Lower lobe of right lung (tissue), 2 donors: Measurements from ENCODE around the gene VKORC1L1. TPM values are rescaled to one million over a fixed set of nuclear protein-coding genes. Genes with fewer than 3 reads are reported as not detected.
"Not testable (repeated sequence)": the region's sequence is repeated elsewhere in the genome, so short reads cannot be mapped to it uniquely, and the experiment has no call there.

Experiments used
- ATAC-seq, 2 donors: fragments of 200-7000 bp; cut with Tn5 transposase; one replicate each; pipeline ENCODE4 v1.9.1; 2020 to 2022; ENCODE audit warnings: mild to moderate bottlenecking in 2 of 2, moderate library complexity in 2 of 2
- DNase-seq: peaks from one replicate; pipeline ENCODE4 v3.0.0-alpha.2; 2020
- H3K27ac ChIP-seq: fragments of 200-600 bp; one replicate; pipeline ENCODE4 v1.8.0; 2022
- H3K27me3 ChIP-seq: fragments of 200-600 bp; one replicate; pipeline ENCODE4 v1.8.0; 2022; ENCODE audit warnings: low read depth
- H3K36me3 ChIP-seq: fragments of 200-600 bp; one replicate; pipeline ENCODE4 v1.8.0; 2022; ENCODE audit warnings: mild to moderate bottlenecking
- H3K4me1 ChIP-seq: fragments of 200-600 bp; one replicate; pipeline ENCODE4 v1.8.0; 2022
- H3K4me3 ChIP-seq: fragments of 200-600 bp; one replicate; pipeline ENCODE4 v1.8.0; 2022; ENCODE audit warnings: mild to moderate bottlenecking
- H3K9me3 ChIP-seq: fragments of 200-600 bp; one replicate; pipeline ENCODE4 v1.8.0; 2022
- CTCF ChIP-seq: fragments of 200-600 bp; IDR thresholded peaks from one replicate; pipeline ENCODE4 v1.8.0; 2022; ENCODE audit warnings: antibody characterized with exemption, mild to moderate bottlenecking
- intact Hi-C: fragments of 100-400 bp; cut with DNase I; formaldehyde crosslinking; loops from one replicate; pipeline ENCODE4 v1.11.0; 2022
- long read RNA-seq: library from polyadenylated mRNA; unstranded; transcript quantifications from one replicate; pipeline ENCODE4 v2.0.0, GENCODE V29; 2021
- total RNA-seq: library from RNA; stranded (reverse); fragmentation: NEBNext Ultra II Directional; extraction: Animal tissue kit (Norgen Biotek cat#: 25700); gene quantifications from one replicate; pipeline ENCODE4 v1.2.1, GENCODE V29; 2021
- donor health status: DM: no; HTN: yes; CAD: no; lungs with severe emphysema.

VKORC1L1 gene
- 35.2 TPM for total RNA-seq
- long read RNA-seq, full-length matches to known transcripts = 74 of 96 reads
- long read RNA-seq, partial matches to known transcripts = 0 of 96 reads
- long read RNA-seq, other reads (novel, unspliced or antisense) = 22 of 96 reads

GRCh38 chr7:65872776-65873581 is at the start of gene VKORC1L1:
TSS of gene VKORC1L1 (plus strand) at chr7:65873074. CDS start at chr7:65873372, 298 bp downstream.
- Histone ChIP-seq H3K4me3 (peak within 1 kb of the TSS; percentile 74), H3K27me3 (no peaks in the 10 kb centered on the region), H3K36me3 (no peaks in the 10 kb centered on the region), H3K9me3 (no peaks in the 10 kb centered on the region), H3K27ac (peak within 1 kb of the TSS; percentile 84), H3K4me1 (peaks cover 20% of the 10 kb centered on the region)
- TF ChIP-seq CTCF = no peak
- intact Hi-C loops = no loop called here
- ATAC-seq (peak; percentile 97 to 98), DNase-seq (peak; percentile 97)

- Histone ChIP-seq H3K4me1 (no peaks in the 10 kb centered on the region), H3K36me3 (no peaks in the 10 kb centered on the region), H3K9me3 (no peaks in the 10 kb centered on the region), H3K27ac (no peak overlapping the region), H3K4me3 (no peak overlapping the region), H3K27me3 (no peaks in the 10 kb centered on the region)
- ATAC-seq = no peak
- no peak for TF ChIP-seq CTCF
- no peak for DNase-seq
- intact Hi-C loops = no loop called here
Observed at GRCh38 chr7:65827366-65827765, 45.5 kb upstream of the VKORC1L1 start.

DNA sequence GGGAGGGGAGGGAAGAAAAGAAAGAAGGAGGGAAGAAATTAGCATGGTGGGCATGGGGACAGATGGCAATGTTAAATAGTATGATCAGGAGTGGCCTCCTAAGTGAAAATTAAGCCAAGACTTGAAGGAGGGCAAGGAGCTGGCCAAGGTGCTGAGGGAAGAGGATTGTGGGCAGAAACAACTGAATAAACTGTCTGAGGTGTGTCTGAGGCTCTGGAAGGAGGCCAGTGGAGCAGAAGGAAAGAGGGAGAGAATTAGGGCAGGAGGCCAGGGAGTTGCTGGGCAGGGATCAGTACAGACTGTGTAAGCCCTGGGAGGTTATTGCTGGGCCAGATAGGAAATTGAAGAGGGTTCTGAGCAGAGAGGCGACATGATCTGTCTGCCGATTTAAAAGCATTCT is 40.6 kb upstream of the VKORC1L1 start:
- Histone ChIP-seq H3K4me1 (no peaks in the 10 kb centered on the region), H3K27ac (no peak overlapping the region), H3K36me3 (no peaks in the 10 kb centered on the region), H3K27me3 (no peaks in the 10 kb centered on the region), H3K4me3 (no peak overlapping the region), H3K9me3 (no peaks in the 10 kb centered on the region)
- intact Hi-C loops = no loop called here
- no peak for ATAC-seq
- no peak for TF ChIP-seq CTCF
- no peak for DNase-seq

GRCh38 chr7:65836684-65837083 is 36.2 kb upstream of the VKORC1L1 start:
- intact Hi-C loops, H3K27ac ChIP-seq, H3K4me1 ChIP-seq, DNase-seq, H3K27me3 ChIP-seq, ATAC-seq, H3K36me3 ChIP-seq, H3K9me3 ChIP-seq, H3K4me3 ChIP-seq: not testable (repeated sequence)

DNA sequence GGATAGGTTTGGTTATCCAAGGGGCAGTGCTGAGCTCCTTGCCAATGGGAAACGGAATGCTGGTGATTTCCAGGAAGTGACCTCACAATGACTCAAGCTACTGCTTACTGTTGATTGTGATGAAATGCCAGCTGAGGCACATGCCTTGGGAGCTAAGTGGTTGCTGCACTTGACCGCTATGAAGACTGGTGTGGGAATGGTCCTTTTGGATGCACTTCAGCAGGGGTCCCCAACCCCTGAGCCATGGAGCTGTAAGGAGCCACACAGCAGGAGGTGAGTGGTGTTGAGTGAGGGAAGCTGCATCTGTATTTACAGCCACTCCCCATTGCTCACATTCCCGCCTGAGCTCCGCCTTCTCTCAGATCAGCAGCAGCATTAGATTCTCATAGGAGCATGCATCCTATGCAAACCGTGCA is 35.3 kb upstream of the VKORC1L1 start:
- intact Hi-C loops, H3K27ac ChIP-seq: not testable (repeated sequence)

GRCh38 chr7:65839846-65840245 is 33.0 kb upstream of the VKORC1L1 start:
- no peaks in the 10 kb centered on the region for H3K4me1 ChIP-seq
- no peaks in the 10 kb centered on the region for H3K27me3 ChIP-seq
- no peak for TF ChIP-seq CTCF
- intact Hi-C loops = no loop called here
- no peak overlapping the region for H3K4me3 ChIP-seq
- DNase-seq (no peak), ATAC-seq (no peak)
- no peaks in the 10 kb centered on the region for H3K9me3 ChIP-seq
- no peaks in the 10 kb centered on the region for H3K36me3 ChIP-seq
- H3K27ac ChIP-seq = no peak overlapping the region

More for the DNA sequence above, 35.3 kb upstream of the VKORC1L1 start:
- H3K9me3 ChIP-seq, H3K36me3 ChIP-seq, ATAC-seq, H3K4me3 ChIP-seq, H3K4me1 ChIP-seq, H3K27me3 ChIP-seq, DNase-seq: not testable (repeated sequence)
